T-helper 1 cell treated with Interleukin-12 subunit alpha and Interleukin-12 subunit beta and Interleukin-4 antibody, amounts not matched to agents 30 ng/mL and 1 ng/mL, for 36 hours (primary cell): ENCODE data around the gene SLC10A7. TPM values are rescaled to one million over a fixed set of nuclear protein-coding genes. Genes with fewer than 3 reads are reported as not detected.

ENCODE experiments used
- intact Hi-C: fragments of 100-400 bp; cut with micrococcal nuclease; formaldehyde crosslinking; loops from one replicate; pipeline ENCODE4 v1.15.1; 2024
- total RNA-seq: library from RNA; stranded (reverse); gene quantifications from 2 replicates; pipeline ENCODE4 v1.2.3, GENCODE V29; 2022

SLC10A7 gene
- total RNA-seq, 1 donor from 2014 or later = 26.9 TPM

GRCh38 chr4:146236216-146236615 lies 285.5 kb downstream of the SLC10A7 start:
- intact Hi-C loops = no loop called here

DNA sequence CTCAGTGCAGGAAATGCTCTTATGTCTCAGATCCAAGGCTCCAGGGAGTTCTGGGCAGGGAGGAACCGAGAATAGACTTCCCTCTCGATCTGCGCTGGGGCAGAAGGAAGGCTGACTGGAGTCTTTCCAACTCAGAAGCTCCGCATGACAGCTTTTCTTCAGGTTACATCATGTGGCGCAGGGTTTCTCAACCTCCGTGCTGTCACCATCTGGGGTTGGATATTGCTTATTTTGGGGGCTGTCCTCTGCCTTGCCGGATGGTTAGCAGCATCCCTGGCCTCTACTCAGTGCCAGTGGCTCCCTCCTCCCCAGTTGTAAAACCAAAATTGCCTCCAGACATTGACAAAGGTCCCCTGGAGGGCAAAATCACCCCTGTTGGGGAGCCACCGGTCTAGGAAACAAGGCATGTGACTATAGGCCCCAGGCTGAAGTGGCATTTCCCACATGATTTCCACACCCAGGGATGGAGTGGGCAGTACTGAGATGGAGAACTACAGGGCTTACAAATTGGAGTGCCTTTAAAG lies 286.0 kb downstream of the SLC10A7 start:
- intact Hi-C loops = no loop called here

DNA sequence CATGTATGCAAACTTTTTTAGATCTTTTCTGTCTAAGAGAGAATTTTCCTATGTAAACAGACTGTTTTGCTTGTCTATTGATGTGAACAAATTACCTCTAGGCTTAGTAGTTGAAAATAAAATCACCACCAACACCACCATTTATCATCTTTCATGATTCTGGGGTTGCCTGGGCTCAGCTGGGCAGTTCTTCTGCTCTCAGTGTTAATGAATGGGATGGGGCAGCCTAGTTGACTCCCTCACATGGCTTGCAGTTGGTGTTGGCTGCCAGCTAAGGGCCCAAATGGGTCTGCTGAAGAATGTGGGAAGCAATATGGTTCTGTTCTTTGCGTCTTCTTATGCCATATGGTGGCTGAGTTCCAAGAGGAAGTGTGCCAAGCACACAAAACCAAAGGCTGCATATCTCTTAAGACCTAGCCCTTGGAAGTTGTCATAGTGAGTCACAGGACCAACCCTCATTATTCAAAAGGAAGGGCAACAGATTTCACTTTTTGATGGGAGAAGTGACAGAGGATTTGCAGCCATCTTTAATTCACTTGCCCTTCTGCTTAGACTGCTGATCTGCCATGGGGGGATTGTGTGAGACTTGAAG lies 289.5 kb downstream of the SLC10A7 start:
- intact Hi-C loops = no loop called here

- intact Hi-C loops = no loop called here
Observed at GRCh38 chr4:146229406-146229805, 292.3 kb downstream of the SLC10A7 start.

DNA sequence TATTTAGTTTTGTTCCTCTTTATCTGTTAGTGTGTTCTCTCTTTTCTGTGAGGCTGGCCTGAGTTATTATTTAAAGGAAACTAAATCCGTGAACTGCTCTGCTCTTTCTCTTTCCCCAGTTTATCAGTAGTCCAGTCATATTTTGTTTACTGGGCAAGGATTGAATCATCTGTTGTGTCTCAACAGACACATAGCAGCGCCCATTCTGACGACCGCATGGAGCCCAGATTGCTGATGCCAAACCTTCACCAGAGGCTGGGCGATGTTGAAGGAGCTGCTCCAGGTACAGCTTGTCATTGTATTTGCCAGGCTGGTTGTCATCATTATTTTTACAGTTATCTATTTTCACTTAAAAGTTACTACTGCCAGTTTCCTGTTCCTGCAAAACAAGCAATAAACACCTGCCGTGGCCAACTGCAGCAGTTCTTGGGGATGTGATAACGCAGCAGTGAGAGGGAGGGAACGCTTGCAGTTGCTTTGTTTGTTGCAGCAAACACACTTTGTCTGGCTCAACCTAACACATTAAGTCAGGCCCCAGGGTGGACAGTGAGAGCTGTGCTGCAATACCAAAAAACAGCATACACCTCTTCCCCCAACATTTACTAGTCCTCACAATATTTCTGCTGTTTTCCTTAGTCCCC lies 297.3 kb downstream of the SLC10A7 start:
- intact Hi-C loops = no loop called here

DNA sequence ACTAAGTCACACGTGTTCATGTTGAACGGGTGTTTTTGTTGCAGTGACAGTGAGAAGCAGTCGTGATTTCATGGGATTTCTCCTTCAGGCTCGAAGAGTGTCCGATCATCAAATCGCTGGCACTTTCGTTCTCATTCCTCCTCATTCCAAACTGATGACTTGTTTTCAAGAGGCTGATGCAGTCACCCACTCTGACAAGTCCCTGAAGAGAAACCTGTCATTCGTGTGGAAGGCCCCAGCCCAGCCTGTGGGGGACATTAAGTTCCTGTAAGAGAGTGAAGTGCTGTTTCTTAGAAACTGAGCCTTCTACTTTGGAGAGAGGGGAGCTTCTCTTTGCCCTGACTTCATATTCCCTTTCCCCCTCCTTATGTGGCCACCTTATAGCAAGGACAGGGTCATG lies 299.4 kb downstream of the SLC10A7 start:
- intact Hi-C loops = no loop called here

DNA sequence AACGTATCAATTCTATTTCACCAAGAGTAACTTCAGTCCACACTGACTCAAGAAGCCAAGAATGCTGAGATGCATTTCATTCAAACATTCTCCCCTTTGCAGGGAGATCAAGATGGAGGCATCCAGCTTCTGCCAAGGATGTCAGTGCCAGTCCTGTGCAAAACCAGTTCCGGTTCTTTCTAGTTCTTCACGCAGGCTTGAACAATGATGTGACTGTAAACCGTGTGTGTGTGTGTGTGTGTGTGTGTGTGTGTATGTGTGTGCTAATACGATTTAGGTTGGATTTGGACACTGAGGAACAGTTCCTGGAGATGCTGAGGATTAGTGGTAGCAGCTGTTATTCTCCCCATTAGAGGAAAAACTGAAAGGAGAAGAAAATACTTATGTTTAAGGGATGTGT lies 307.5 kb downstream of the SLC10A7 start, which contains the start of gene REELD1:
Gene REELD1 (plus strand): TSS at position 301 of the 400 bp plus-strand sequence. CDS start 2,415 bp downstream, outside the sequence.
- intact Hi-C loops = no loop called here

DNA sequence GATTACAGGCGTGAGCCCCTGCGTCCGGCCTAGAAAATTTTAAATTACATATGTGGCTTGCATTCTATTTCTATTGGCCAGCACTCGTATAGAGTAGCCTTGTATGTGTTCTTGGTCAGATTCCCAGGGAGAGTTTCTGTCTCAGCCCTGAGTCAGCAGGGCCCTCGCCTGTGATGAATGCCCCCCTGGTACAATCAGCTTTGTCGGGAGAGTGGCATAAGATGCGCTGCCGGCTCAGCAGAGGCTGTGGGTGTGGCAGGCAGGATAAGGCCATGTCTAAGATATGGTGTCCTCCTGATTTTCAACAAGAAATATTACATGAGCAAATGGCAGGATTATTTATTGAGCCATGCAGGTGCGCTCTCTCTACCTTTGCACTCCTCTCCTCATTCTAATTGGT lies 309.0 kb downstream of the SLC10A7 start:
- intact Hi-C loops = no loop called here

GRCh38 chr4:146211440-146211839 lies 310.3 kb downstream of the SLC10A7 start:
- intact Hi-C loops = no loop called here

- intact Hi-C loops = no loop called here
Observed at GRCh38 chr4:146210890-146211289, 310.9 kb downstream of the SLC10A7 start.

DNA sequence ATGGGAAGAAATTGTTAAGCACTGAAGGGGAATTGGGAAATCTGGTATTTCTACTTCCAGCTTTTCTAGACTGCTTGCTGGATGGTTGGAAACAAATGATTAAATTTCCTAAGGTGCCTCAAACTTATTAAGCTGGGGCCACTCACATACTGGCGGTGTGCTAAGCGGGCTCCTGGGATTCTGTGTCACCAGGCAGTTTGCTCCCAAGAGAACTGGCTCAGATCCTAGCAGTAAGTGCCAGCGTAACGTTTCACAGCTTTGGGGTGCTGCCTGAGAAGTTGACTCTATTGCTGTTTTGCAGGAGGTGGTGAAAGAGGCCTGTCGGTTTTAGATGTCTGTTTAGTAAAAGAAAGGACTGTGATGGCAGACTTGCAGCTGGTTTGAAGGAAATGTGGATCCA lies 314.3 kb downstream of the SLC10A7 start:
- intact Hi-C loops = no loop called here

Other genes starting within 250 kb of the SLC10A7 start
- not detected in 2 replicates for gene POU4F2, start 117.0 kb upstream of the SLC10A7 start, total RNA-seq